ENCODE results near the gene DAP.

GRCh38 chr5:10633271-10634049 lies 127.6 kb downstream of the DAP start:
- TF ChIP-seq POLR2A (IDR thresholded peaks at IDR 0.05) (no peak), CTCF (IDR thresholded peaks at IDR 0.05) (no peak)

Data from thyroid gland (tissue), 4 donors.